ENCODE data around the gene IMPA2. TPM values are rescaled to one million over a fixed set of nuclear protein-coding genes. Genes with fewer than 3 reads are reported as not detected.
"Not testable (repeated sequence)": the region's sequence is repeated elsewhere in the genome, so short reads cannot be mapped to it uniquely, and the experiment has no call there.

The IMPA2 gene
- total RNA-seq, 1 donor from 2014 or later: 53.4 TPM

- peak; percentile 78 for DNase-seq (ENCODE audit: low spot score, unreplicated experiment)
- H3K4me3 Mint-ChIP-seq (ENCODE audit: low read depth): peak overlapping the region; percentile 64
Observed at GRCh38 chr18:12038639-12039539, 57.6 kb downstream of the IMPA2 start.

GRCh38 chr18:12039540-12039930 lies 58.2 kb downstream of the IMPA2 start:
- H3K27ac Mint-ChIP-seq; H3K9me3 Mint-ChIP-seq (ENCODE audit: low read depth); H3K4me3 Mint-ChIP-seq (ENCODE audit: low read depth); H3K36me3 Mint-ChIP-seq (ENCODE audit: insufficient read depth); DNase-seq (ENCODE audit: low spot score, unreplicated experiment); H3K4me1 Mint-ChIP-seq (ENCODE audit: low read depth): not testable (repeated sequence)
- peaks cover 36% of the 10 kb centered on the region for H3K27me3 Mint-ChIP-seq

More at GRCh38 chr18:12038639-12039539, 57.6 kb downstream of the IMPA2 start:
- H3K27ac Mint-ChIP-seq: no peak overlapping the region
- no peaks in the 10 kb centered on the region for H3K36me3 Mint-ChIP-seq (ENCODE audit: insufficient read depth)
- peak; percentile 100 for TF ChIP-seq CTCF (IDR thresholded peaks at IDR 0.05; ENCODE audit: unreplicated experiment)
- no peaks in the 10 kb centered on the region for H3K4me1 Mint-ChIP-seq (ENCODE audit: low read depth)
- no peaks in the 10 kb centered on the region for H3K9me3 Mint-ChIP-seq (ENCODE audit: low read depth)
- H3K27me3 Mint-ChIP-seq: peaks cover 36% of the 10 kb centered on the region

- DNase-seq (ENCODE audit: low spot score, unreplicated experiment): no peak
- no peaks in the 10 kb centered on the region for H3K9me3 Mint-ChIP-seq (ENCODE audit: low read depth)
- no peak for TF ChIP-seq CTCF (IDR thresholded peaks at IDR 0.05; ENCODE audit: unreplicated experiment)
Observed at GRCh38 chr18:12041561-12041960, 60.3 kb downstream of the IMPA2 start.

GRCh38 chr18:12043811-12044210 lies 62.5 kb downstream of the IMPA2 start:
- no peak overlapping the region for H3K27ac Mint-ChIP-seq

More at GRCh38 chr18:12041561-12041960, 60.3 kb downstream of the IMPA2 start:
- no peak overlapping the region for H3K27ac Mint-ChIP-seq
- H3K36me3 Mint-ChIP-seq (ENCODE audit: insufficient read depth): no peaks in the 10 kb centered on the region
- peaks cover 34% of the 10 kb centered on the region for H3K27me3 Mint-ChIP-seq
- H3K4me3 Mint-ChIP-seq (ENCODE audit: low read depth): no peak overlapping the region
- no peaks in the 10 kb centered on the region for H3K4me1 Mint-ChIP-seq (ENCODE audit: low read depth)

GRCh38 chr18:12044591-12044990 lies 63.3 kb downstream of the IMPA2 start:
- Mint-ChIP-seq H3K4me1 (ENCODE audit: low read depth) (no peaks in the 10 kb centered on the region), H3K27ac (no peak overlapping the region), H3K4me3 (ENCODE audit: low read depth) (no peak overlapping the region), H3K9me3 (ENCODE audit: low read depth) (no peaks in the 10 kb centered on the region), H3K36me3 (ENCODE audit: insufficient read depth) (no peaks in the 10 kb centered on the region), H3K27me3 (peaks cover 29% of the 10 kb centered on the region)
- no peak for DNase-seq (ENCODE audit: low spot score, unreplicated experiment)
- no peak for TF ChIP-seq CTCF (IDR thresholded peaks at IDR 0.05; ENCODE audit: unreplicated experiment)

More at GRCh38 chr18:12043811-12044210, 62.5 kb downstream of the IMPA2 start:
- Mint-ChIP-seq H3K36me3 (ENCODE audit: insufficient read depth) (no peaks in the 10 kb centered on the region), H3K4me1 (ENCODE audit: low read depth) (no peaks in the 10 kb centered on the region), H3K9me3 (ENCODE audit: low read depth) (no peaks in the 10 kb centered on the region), H3K4me3 (ENCODE audit: low read depth) (no peak overlapping the region), H3K27me3 (peaks cover 21% of the 10 kb centered on the region)
- TF ChIP-seq CTCF (IDR thresholded peaks at IDR 0.05; ENCODE audit: unreplicated experiment): no peak
- DNase-seq (ENCODE audit: low spot score, unreplicated experiment): no peak
